GM21360 (cell line): ENCODE measurements around the gene UTP25.

Experiments
- ATAC-seq: cut with Tn5 transposase; IDR thresholded peaks from one replicate; pipeline ENCODE4 v1.9.1; 2021; ENCODE audit warnings: mild to moderate bottlenecking, moderate library complexity; ENCODE audit not compliant: unreplicated experiment

The UTP25 gene

GRCh38 chr1:209837671-209838070 lies 9.9 kb downstream of the UTP25 start:
- ATAC-seq, result no peak

DNA sequence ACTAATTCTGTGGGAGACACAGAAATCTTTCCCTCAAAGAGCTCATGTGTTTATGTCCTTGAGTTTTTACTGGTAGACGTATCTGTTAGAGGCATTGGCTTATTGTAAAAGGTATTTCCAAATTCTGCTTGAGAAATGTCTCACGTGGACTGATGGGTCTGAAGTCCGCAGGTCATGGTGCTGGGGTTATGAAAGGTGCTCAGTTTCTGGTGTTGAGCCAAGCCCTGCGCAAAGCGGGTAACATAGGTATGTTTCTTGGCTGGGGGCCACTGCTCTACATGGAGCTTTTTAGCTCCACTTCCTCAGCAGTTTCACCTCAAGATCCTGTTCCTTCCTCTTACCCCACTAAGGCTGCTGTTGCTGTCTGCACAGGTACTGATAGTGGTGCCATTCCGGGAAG lies 10.8 kb downstream of the UTP25 start:
- ATAC-seq, result no peak

DNA sequence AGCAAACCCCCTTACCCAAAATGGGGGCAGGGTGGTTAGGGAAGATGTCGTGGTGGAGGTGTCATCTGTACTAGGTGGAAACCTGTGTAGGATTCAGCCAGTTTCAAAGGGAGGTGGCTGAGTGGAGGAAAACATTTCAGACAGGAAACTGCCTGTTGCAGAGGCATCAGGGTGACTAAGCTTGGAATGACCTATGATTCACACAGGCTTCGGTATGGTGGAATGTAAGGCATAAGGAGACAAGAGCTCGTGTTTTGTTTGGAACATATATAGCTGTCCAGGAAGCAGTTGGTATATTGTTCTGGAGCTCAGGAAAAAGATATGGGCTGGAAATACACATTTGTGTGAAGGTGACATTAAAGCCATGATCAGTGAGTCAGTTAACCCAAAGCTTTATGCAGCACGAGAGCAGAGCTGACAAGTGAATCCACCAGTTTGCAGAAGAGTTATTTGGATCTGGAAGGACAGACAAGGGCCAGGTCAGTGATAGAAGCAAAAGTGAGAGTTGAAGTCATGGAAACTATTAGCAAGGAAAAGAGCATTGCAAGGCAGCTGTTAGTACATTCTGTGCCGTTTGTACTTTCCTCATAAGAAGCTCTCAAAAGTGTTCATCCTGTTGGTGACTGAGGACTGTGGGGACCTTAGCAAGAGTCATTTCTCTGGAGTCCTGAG lies 12.2 kb downstream of the UTP25 start:
- ATAC-seq, result no peak

- ATAC-seq, result no peak
Observed at GRCh38 chr1:209840611-209841010, 12.8 kb downstream of the UTP25 start.

- no peak for ATAC-seq
Observed at GRCh38 chr1:209844695-209845407, 17.1 kb downstream of the UTP25 start.

GRCh38 chr1:209845408-209845725 lies 17.6 kb downstream of the UTP25 start:
- no peak for ATAC-seq

DNA sequence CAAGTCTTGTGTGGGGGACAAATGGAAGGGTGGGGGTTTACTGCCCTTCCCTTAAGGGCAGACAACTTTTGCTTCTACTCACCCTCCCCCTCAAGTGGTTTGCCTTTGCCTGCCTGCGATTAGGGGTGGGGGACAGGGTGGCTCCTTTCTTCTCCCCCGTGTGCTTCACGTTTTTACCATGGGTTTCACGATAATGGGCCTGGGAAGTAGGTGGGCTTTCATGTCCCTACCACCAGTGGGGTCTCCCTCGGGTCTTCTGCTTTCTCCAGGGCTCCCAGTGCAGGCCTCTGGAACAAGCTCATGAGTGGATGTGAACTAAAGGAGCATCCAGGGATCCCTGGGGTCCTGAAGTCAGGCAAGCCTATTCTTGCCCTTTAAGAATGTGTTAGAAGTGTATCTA lies 21.6 kb downstream of the UTP25 start:
- no peak for ATAC-seq

DNA sequence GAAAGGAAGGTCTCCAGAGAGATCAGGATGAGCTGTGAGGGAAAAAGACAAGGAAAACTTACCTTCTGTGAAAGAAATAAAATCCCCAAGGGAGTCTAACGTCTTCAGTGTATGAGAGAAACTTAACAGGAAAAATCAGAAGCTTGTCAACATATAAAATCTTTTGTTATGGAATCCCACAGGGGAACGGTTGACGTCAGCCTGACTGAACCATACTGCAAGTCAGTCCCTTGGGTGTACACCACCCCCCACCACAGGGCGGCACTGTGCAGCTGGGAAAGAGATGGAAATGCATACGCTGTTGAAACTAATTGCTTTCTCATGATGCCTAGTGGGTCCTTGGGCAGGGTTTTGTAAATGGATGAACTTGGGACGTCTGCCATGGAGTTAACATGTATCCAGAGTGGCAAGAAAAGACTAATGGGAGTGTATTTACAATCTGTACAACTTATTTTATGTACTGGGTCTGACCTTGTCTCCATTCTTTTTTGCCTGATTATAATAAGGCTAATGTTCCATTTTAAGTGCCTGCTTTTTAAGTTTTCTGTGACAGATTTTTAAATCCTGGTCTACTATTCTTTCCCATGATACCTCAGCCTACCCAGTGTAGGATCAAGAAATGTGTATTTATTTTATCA lies 22.7 kb downstream of the UTP25 start:
- ATAC-seq, result no peak

GRCh38 chr1:209853676-209854075 lies 25.9 kb downstream of the UTP25 start:
- no peak for ATAC-seq

- no peak for ATAC-seq
Observed at GRCh38 chr1:209854196-209854595, 26.4 kb downstream of the UTP25 start.

DNA sequence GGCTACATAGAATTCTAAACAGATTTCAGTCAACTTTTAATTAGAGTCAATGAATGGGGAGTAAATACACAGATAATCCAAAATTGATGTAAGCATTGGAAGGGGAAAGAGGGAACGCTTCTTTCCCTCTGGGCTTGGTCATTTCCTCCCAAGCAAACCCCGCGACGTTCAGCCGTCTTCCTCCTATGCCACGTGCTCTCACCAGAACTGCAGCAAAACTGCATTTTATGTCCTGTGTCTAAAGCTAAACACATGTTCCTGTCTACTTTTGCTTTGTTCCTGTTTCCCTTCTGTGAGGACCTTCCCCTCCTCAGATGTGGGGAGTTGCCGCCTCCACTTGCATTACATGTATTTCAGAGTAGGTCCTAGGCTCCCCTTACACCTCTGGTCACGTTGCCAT lies 27.2 kb downstream of the UTP25 start:
- no peak for ATAC-seq

DNA sequence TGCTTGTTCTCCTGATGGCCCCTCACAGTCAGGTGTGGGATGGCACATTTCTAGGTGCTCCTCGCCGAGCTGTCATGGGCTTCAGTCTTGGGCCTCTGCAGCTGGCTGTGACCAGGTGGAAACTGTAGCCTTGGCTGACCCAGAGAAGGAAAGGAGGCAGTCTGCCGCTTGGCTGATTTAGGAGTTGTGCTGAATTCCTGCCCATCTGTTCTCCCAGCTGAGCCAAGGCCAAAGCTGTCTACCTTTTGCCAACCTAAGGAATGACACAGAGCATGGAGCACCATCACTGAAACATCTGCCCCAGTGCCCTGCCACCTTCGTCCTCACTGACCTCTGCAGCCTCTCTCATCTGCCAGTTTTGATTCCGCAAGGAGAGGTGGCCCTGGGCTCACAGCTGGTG lies 27.9 kb downstream of the UTP25 start:
- ATAC-seq, result no peak

DNA sequence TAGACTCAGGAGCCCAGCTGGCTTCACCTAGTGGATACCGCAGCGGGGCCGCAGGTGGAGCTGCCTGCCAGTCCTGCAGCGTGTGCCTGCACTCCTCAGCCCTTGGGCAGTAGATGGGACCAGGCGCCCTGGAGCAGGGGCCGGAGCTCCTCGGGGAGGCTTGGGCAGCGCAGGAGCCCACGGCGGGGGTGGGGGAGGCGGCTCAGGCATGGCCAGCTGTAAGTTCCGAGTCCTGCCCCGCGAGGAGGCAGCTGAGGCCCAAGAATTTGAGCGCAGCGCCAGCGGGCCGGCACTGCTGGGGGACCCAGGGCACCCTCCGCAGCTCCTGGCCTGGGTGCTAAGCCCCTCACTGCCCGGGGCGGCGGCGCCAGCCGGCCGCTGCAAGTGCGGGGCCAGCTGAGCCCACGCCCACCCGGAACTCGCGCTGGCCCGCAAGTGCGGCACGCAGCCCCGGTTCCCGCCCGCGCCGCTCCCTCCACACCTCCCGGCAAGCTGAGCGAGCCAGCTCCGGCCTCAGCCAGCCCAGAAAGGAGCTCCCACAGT lies 30.9 kb downstream of the UTP25 start:
- ATAC-seq, result no peak

DNA sequence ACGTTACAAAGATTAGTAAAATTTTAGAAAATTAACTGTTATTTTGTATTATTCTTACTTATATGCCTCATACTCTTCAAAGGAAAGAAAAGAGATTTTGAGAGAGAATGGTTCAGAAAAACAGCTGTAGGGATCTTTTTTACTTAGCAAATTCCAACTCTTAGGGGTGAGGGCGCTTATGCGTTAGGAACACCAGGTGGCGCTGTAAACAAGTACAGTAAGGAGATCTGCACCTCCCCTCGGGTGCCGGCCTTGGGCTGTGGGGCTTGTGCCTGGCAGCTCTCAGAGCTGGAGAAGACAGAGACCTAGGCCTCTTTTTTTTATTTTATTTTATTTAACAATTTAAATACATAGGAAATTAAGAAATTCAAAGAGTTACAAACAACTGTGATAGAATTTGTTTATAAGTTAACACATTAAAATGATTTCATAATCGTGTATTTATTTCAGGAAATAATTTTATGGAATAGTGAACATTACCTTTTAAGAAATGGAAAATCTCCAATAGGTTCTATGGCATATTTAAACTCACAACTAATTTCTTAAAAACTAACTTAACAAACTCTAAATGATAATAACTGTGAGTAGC lies 32.6 kb downstream of the UTP25 start:
- peak; percentile 94 for ATAC-seq

DNA sequence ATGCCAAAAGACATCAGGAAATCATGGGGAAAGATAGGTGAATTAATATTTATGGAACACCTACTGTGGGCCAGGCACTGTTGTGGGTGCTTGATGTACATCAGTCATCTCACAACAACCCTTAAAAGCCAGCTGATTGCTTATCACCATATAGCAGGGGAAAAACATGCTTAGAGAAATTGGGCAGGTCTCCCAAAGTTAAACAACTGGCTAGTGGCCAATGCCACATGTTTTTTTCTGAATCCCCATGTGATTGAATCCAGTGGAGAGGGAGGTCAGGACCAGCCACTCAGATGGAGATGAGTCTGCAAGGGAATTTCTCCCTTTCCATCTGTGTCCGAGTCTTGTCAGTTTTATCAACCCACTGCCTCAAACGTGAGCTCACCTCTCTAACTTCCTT lies 33.5 kb downstream of the UTP25 start:
- ATAC-seq, result no peak

DNA sequence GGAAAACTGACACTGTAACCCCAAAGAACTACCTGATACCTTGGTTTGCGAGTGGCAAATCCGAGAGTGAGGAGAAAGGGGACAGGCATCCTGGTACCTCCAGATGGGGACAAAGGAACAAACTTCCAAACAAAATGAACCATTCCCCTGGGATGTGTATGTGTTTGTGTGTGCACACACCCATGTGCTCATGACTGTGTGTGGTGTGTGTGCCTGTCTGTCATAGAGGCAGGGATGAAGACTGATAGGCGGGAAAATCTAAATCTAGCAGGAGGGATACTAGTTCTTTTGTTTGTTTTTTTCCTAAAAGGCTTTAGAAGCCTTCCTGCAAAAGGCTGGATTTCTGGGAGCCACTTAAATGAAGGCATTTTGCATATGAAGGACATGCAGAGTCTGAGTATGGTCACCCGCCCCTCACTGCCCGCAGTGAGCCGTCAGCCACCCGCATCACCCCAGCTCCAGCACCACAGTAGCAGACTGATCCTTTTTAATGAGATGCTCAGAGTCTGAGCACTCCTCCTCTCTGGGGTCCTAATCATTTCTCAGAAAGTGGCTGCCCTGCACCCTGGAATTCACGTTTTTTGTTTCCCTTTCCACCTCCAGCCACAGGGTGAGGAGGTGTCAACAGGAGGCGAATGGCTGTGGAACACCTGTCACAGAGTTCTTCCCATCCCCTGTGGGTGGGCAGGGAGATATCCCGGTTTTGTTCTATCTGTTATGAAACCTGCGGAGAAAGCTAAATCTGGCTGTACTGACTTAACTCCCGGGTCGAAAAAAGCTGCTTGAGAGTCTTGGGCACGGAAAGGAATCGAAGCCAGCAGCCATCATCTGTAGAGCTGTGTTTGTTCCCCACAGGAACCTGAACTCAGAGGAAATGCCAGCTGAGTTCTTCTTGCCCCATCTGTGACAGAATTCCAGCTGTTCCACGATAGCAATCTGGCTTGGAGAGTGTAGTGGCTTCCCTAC lies 34.9 kb downstream of the UTP25 start:
- ATAC-seq, result no peak

DNA sequence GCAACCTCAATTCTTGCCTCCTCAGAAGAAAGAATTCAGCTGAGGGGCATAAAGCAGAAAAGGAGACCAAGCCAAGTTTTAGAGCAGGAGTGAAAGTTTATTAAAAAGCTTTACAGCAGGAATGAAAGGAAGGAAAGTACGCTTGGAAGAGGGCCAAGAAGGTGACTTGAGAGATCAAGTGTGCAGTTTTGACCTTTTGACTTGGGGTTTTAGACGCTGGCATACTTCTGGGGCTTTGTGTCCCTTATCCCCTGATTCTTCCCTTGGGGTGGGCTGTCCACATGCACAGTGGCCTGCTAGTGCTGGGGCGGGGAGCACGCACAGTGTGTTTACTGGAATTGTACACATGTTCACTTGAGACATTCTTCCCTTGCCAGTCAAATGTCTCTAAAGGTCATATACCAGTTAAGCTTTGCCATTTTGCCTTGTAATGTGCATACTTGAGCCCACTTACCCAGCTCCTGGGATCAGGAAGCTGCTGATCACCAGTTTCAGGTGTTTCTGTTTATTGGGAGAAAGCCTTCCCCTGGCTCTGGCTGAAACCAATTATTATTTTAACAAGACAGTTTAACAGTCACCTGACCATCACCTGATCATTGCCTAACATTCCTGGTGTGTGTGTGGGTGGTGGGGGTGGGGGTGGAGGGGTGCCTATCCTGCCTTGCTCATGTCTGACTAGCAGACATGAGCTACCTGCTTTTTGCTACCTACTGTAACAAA lies 36.2 kb downstream of the UTP25 start:
- ATAC-seq, result no peak

DNA sequence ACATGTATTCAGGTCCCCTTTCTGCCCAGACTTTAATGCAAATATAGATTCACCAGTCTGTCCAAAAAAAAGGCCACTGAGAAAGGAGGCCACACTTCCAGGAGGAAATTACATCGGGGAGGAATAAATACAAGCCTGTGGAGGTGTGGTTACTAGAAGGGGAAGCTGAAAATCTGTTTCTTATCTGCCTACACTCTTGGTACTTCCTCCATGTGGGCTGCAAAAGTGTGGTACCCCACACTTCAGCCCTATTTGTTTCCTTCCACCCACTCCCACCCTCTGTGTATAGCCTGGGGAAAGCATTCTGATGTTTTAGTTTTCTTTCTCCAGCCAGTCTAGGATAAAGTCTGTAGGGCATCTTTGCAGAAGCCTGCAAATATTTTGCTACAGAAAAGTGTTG lies 38.4 kb downstream of the UTP25 start:
- no peak for ATAC-seq

DNA sequence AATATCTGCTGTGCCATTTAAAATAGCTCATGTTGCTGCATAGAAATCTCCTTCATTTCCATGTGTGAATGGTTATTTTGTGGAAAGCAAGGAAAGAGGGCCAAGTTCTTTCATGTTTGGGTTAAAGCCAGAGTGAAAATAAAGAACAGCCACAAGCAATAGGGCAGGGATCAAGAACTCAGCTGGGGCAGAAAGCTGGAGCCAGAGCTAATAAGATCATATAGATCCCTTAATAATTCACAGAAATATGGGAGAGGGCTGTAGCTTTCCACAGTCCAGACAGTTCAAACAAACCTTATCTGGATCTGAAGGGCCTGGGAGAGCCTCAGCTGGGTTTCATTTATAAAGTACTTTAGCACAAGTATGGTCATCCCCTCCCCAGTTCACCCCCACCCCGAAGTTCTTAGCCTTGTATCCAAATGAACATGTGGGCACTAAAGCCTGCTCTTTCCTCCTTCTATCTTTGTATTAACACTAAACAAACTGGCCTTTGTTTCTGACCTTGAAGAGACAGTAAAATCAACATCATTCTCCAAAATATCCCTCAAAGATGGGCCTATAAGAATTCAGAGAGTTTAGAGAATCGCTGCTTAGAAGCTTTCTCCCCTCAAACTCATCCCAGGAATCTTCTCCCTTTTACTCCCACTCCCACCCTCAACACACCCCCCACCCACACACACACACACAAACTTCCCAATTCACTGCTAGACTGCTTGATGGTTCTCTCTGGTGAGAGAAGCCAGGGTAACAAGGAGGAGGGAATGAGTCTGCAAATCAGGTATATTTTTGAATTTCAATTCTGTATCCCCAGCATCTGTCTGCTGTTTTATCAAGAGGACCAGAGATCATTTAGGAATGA lies 41.7 kb downstream of the UTP25 start:
- ATAC-seq, result no peak
